CD4-positive, alpha-beta T cell treated with Interferon alpha-2 for 1 hour (primary cell): ENCODE measurements around the gene POP5.
"Not testable (repeated sequence)": the region's sequence is repeated elsewhere in the genome, so short reads cannot be mapped to it uniquely, and the experiment has no call there.

Experiments used
- DNase-seq, 2 donors: peaks; one replicate each; pipeline ENCODE4 v3.0.0-alpha.2; 2020 to 2022

POP5 gene

DNA sequence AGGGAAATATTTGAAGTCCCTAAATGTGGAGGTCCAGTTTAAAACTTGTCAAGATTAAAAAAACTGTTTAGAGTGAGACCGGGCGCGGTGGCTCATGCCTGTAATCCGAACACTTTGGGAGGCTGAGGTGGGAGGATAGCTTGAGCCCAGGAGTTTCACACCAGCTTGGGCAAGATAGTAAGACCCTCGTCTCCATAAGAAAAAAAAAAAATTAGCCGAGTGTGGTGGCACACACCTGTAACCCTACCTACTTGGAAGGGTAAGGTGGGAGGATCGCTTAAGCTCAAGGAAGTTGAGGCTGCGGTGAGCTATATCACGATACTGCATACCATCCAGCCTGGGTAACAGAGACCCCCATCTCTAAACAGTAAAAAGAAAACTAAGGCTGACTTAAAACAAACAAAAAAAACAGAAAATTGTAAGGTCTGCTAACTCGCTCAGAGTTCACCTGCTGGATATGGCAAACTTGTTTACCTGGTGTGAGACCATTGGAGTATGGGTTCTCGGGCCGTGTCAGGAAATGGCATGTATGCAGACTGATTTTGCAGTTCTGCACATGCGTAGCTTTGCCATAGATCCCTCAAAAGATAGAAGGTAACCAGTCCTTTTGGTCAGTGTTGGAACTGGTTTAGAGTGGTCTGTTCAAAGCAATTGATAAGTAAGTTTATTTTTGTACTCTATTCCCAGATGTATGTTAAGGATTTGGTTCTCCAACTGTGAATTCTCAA, 45.0 kb downstream of the POP5 start:
- DNase-seq = peak in 1 of 2 donors; percentile 55

DNA sequence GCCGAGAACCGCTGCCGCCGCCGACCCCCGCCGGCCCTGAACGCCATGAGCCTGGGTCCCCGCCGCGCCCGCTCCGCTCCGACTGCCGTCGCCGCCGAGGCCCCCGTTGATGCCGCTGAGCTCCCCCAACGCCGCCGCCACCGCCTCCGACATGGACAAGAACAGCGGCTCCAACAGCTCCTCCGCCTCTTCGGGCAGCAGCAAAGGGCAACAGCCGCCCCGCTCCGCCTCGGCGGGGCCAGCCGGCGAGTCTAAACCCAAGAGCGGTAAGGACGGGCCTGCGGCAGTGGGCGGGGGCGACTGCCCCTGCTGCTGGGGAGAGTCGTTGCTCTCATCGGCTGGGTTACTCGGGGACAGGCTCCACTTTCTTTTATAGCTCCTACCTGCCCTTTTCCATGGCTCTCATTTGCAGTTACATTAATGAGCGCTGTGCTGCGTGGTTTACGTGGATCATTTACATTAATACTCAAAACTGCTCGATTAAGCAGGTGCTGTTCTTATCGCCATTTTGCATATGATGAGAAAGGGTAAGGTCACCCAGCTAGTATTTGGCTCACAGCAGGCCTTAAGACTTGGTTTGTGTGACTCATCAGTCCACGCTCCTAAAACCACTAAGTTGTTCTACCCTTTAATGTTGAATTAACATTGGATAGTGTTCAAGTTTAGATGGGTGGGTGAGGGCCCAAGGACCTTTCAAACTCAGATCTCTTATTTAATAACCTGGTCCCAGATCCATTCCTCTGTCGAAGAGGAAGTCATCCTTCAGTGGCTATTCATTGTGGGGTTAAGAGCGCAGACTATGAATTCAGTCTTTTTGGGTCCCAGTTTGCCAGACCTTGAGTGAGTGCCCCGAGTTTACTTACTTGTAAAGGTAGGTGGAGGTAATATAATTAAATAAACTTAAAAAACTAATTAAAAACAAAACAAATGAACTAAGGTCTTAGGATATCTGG, 46.2 kb downstream of the POP5 start:
- peak; percentile 39 to 63 for DNase-seq

- DNase-seq = peak; percentile 79 to 92
These were observed 46.9 kb downstream of the POP5 start, which contains the start of gene RNF10 for GRCh38 chr12:120534203-120534702. RNF10 (plus strand) TSS chr12:120534356; CDS start chr12:120534812, 456 bp downstream.

- no peak for DNase-seq
These were observed 48.4 kb downstream of the POP5 start for GRCh38 chr12:120532701-120533238.

- DNase-seq = not testable (repeated sequence)
These were observed 50.8 kb downstream of the POP5 start for GRCh38 chr12:120530418-120530761.

DNA sequence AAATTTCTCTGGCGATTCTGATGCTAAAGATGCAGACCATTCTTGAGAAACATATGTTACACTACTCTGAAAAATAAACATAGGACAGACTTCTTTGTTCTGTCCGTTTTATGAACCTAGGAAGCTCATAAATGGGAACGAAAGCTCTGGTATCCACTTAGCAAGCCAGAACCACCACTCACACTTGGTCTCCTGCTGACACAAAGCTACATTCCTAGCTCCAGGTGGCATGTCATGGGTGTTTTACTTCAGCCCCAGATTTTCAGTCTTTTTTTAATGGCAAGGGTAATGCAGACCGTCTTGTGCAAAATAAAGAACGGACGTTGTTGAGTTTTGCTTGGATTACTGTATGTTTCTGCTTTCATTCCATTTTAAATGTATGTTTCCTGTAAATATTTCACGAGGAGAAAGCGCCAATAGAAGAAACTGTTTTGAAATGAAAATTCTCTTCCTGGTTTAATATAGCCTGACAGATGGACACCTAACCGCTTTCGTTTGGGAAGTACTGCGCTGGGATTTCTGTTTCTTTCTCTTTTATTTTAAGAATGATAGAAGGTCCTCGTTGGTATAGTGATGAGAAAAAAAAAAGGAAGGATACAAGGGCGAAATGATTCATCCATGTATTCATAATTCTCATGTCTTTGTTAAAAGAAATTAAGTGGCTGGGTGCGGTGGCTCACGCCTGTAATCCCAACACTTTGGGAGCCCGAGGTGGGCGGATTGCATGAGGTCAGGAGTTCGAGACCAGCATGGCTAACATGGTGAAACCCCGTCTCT, 51.4 kb downstream of the POP5 start:
- no peak for DNase-seq

GRCh38 chr12:120528861-120529525, 52.2 kb downstream of the POP5 start, which contains the start of gene COQ5:
COQ5 (minus strand) TSS chr12:120529158; CDS start chr12:120529141, 17 bp downstream.
- DNase-seq = peak; percentile 84 to 90
